PC-9 (cell line): ENCODE results near the gene LRCH3. TPM values are rescaled to one million over a fixed set of nuclear protein-coding genes. Genes with fewer than 3 reads are reported as not detected.

ENCODE experiments used
- BruUV-seq: library from RNA; stranded (reverse); fragments of 400-500 nt; replicated peaks from 2 replicates; lab custom pipeline; 2021; lab: Mats Ljungman, UMichigan
- CTCF ChIA-PET: fragments of 300-600 bp; sonication (Branson Sonifier 250); formaldehyde crosslinking; loops from one replicate; lab custom pipeline; 2022; ENCODE audit warnings: antibody characterized with exemption; lab: Charles Lee
- POLR2A ChIA-PET: fragments of 300-600 bp; sonication (Branson Sonifier 250); formaldehyde crosslinking; loops from one replicate; lab custom pipeline; 2022; ENCODE audit warnings: antibody characterized with exemption; ENCODE audit not compliant: unreplicated experiment; lab: Charles Lee
- DNase-seq, 2 experiments: peaks; one replicate each; pipeline versions ENCODE4 v3.0.0 to v3.0.0-alpha.2; 2015 to 2022; ENCODE audit warnings: mixed read lengths in 1 of 2
- H2AFZ ChIP-seq: fragments of 200-600 bp; sonication (generic); 2 replicates; pipeline ENCODE4 v1.8.1; 2017; ENCODE audit warnings: antibody characterized with exemption
- H3F3A ChIP-seq: fragments of 200-600 bp; sonication (generic); 2 replicates; pipeline ENCODE4 v1.8.1; 2017; ENCODE audit warnings: antibody characterized with exemption, mild to moderate bottlenecking, low read depth; ENCODE audit not compliant: insufficient read depth
- H3K27ac ChIP-seq: fragments of 200-600 bp; sonication (generic); 2 replicates; pipeline ENCODE4 v1.6.1; 2016; ENCODE audit warnings: mixed run types
- H3K27me3 ChIP-seq: fragments of 200-600 bp; sonication (generic); 2 replicates; pipeline ENCODE4 v1.6.1; 2016; ENCODE audit warnings: low read depth, mixed run types; ENCODE audit not compliant: insufficient read depth
- H3K36me3 ChIP-seq: fragments of 200-600 bp; sonication (generic); 2 replicates; pipeline ENCODE4 v1.6.1; 2016; ENCODE audit warnings: low read depth, mixed run types
- H3K4me1 ChIP-seq: fragments of 200-600 bp; sonication (generic); replicated peaks from 2 replicates; pipeline ENCODE4 v1.6.1; 2016; ENCODE audit warnings: mixed run types; ENCODE audit not compliant: insufficient read depth
- H3K4me2 ChIP-seq: fragments of 200-600 bp; sonication (generic); 2 replicates; pipeline ENCODE4 v1.6.1; 2017; ENCODE audit warnings: mixed run types
- H3K4me3 ChIP-seq: fragments of 200-600 bp; sonication (generic); 2 replicates; pipeline ENCODE4 v1.6.1; 2016; ENCODE audit warnings: mixed run types
- H3K79me2 ChIP-seq: fragments of 200-600 bp; sonication (generic); 2 replicates; pipeline ENCODE4 v1.6.1; 2017; ENCODE audit warnings: low read depth, mixed run types
- H3K9me2 ChIP-seq: fragments of 200-600 bp; sonication (generic); 2 replicates; pipeline ENCODE4 v1.8.1; 2017; ENCODE audit warnings: mild to moderate bottlenecking; ENCODE audit not compliant: insufficient read depth
- H3K9me3 ChIP-seq: fragments of 200-600 bp; sonication (generic); 2 replicates; pipeline ENCODE4 v1.8.1; 2016; ENCODE audit warnings: low read depth; ENCODE audit not compliant: insufficient read depth
- H4K20me1 ChIP-seq: fragments of 200-600 bp; sonication (generic); 2 replicates; pipeline ENCODE4 v1.8.1; 2017; ENCODE audit not compliant: insufficient read depth
- EZH2 ChIP-seq: fragments of 200-600 bp; sonication (generic); IDR thresholded peaks from 2 replicates; pipeline ENCODE4 v1.8.0; 2017; ENCODE audit warnings: antibody characterized with exemption, low read depth
- intact Hi-C: fragments of 100-400 bp; cut with micrococcal nuclease; formaldehyde crosslinking; loops from one replicate; pipeline ENCODE4 v1.10.0; 2022; ENCODE audit not compliant: unreplicated experiment
- total RNA-seq: library from RNA; stranded (reverse); gene quantifications from 2 replicates; pipeline ENCODE4 v1.2.3, GENCODE V29; 2021
- TF ChIP-seq, protein P1 (sequence below): fragments of 200-600 bp; sonication (generic); conservative IDR thresholded peaks from 2 replicates; pipeline ENCODE4 v1.6.1; 2017; ENCODE audit warnings: mixed run types, antibody characterized with exemption, mild to moderate bottlenecking, moderate library complexity

The LRCH3 gene
- total RNA-seq, 1 experiment from 2014 or later = 51.9 TPM

DNA sequence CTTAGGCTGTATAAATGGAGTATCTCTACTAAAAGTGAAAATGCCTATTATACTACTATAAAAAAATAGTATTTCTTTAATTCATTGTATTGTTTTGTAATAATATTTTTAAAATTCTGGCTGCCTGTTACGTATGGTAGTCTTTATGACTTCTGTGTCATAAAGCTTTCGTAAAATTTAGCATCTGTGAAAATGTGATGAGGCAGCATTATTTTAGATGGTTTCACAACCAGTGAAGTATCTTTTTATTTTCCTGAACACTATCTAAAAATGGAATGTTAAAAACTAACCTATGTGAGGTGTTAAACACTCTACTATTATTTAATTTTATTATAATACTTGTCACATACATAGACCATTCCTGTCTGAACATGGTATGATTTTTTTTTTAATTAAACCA is 46.2 kb downstream of the LRCH3 start:
- Histone ChIP-seq H3K36me3 (peaks cover 31% of the 10 kb centered on the region), H3F3A (no peaks in the 10 kb centered on the region), H4K20me1 (no peaks in the 10 kb centered on the region), H3K27me3 (no peaks in the 10 kb centered on the region), H3K4me3 (no peak overlapping the region), H3K4me2 (no peak overlapping the region), H3K9me3 (no peaks in the 10 kb centered on the region), H3K9me2 (no peaks in the 10 kb centered on the region), H3K4me1 (no peaks in the 10 kb centered on the region), H2AFZ (no peak overlapping the region), H3K79me2 (no peaks in the 10 kb centered on the region), H3K27ac (no peak overlapping the region)
- DNase-seq = peak in 1 of 2 experiments; percentile 22
- no TSS peak for BruUV-seq
- intact Hi-C loops = no loop called here
- ChIA-PET POLR2A (no interaction called here), CTCF (no interaction called here)
- TF ChIP-seq, protein P1, sequence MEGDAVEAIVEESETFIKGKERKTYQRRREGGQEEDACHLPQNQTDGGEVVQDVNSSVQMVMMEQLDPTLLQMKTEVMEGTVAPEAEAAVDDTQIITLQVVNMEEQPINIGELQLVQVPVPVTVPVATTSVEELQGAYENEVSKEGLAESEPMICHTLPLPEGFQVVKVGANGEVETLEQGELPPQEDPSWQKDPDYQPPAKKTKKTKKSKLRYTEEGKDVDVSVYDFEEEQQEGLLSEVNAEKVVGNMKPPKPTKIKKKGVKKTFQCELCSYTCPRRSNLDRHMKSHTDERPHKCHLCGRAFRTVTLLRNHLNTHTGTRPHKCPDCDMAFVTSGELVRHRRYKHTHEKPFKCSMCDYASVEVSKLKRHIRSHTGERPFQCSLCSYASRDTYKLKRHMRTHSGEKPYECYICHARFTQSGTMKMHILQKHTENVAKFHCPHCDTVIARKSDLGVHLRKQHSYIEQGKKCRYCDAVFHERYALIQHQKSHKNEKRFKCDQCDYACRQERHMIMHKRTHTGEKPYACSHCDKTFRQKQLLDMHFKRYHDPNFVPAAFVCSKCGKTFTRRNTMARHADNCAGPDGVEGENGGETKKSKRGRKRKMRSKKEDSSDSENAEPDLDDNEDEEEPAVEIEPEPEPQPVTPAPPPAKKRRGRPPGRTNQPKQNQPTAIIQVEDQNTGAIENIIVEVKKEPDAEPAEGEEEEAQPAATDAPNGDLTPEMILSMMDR = no peak
- no peak for TF ChIP-seq EZH2

DNA sequence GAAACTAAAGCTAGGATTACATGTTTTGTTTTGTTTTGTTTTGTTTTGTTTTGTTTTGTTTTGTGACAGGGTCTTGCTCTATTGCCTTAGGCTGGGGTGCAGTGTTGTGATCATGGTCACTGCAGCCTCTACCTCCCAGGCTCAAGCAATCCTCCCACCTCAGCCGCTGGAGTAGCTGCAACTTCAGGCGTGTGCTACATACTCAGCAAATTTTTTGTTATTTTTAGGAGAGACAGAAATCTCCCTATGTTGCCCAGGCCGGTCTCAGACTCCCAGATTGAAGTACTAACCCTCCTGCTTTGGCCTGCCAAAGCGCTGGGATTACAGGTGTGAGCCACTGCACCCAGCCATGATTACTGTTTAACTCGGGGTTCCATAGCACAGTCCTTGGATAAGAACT is 50.7 kb downstream of the LRCH3 start:
- Histone ChIP-seq H3K79me2 (no peaks in the 10 kb centered on the region), H2AFZ (no peak overlapping the region), H3K36me3 (peaks cover 34% of the 10 kb centered on the region), H4K20me1 (no peaks in the 10 kb centered on the region), H3K9me3 (no peaks in the 10 kb centered on the region), H3F3A (peaks cover 6% of the 10 kb centered on the region; the same call in 1 of the 2 replicates), H3K4me1 (no peaks in the 10 kb centered on the region), H3K4me2 (no peak overlapping the region), H3K4me3 (no peak overlapping the region), H3K9me2 (no peaks in the 10 kb centered on the region), H3K27ac (no peak overlapping the region), H3K27me3 (no peaks in the 10 kb centered on the region)
- intact Hi-C loops = no loop called here
- ChIA-PET CTCF (interaction anchor here (1.1 kb wide), 1 partner anchor 243 kb away, joined by 5 read pairs; no protein-coding TSS in a partner anchor), POLR2A (no interaction called here)
- DNase-seq = peak in 1 of 2 experiments; percentile 22
- no TSS peak for BruUV-seq
- TF ChIP-seq, protein P1 = no peak
- no peak for TF ChIP-seq EZH2

DNA sequence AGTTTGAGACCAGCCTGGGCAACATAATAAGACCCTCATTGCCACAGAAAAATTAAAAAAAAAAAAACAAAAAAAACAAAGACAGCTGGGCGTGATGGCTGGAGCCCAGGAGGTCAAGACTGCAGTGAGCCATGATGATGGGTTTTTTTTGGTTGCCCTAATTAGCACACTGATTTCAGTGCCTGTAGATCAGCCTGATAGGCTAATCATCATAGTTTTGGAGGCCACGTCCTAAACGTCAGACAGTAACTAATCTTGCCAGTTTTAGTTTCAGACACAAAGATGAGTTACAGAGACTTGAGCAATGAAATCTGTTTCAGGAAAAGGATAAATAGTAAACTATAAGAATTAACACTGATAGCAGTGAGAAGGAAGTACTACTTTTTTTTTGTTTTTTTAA is 55.4 kb downstream of the LRCH3 start:
- H2AFZ ChIP-seq = no peak overlapping the region
- ChIA-PET POLR2A (no interaction called here), CTCF (no interaction called here)
- H3K4me2 ChIP-seq = no peak overlapping the region
- no TSS peak for BruUV-seq
- H4K20me1 ChIP-seq = no peaks in the 10 kb centered on the region; the same call in 1 of the 2 replicates
- no peak overlapping the region for H3K4me3 ChIP-seq
- intact Hi-C loops = no loop called here
- no peaks in the 10 kb centered on the region for H3K9me3 ChIP-seq
- H3K36me3 ChIP-seq = peaks cover 36% of the 10 kb centered on the region
- H3K27ac ChIP-seq = no peak overlapping the region
- H3K4me1 ChIP-seq = no peaks in the 10 kb centered on the region
- no peaks in the 10 kb centered on the region for H3K27me3 ChIP-seq
- H3F3A ChIP-seq = peaks cover 11% of the 10 kb centered on the region
- TF ChIP-seq, protein P1 = no peak
- no peak for TF ChIP-seq EZH2
- H3K79me2 ChIP-seq = no peaks in the 10 kb centered on the region
- no peak for DNase-seq
- no peaks in the 10 kb centered on the region for H3K9me2 ChIP-seq
